GM12891 (cell line): Measurements from ENCODE around the gene HAPLN2.

Experiments
- DNase-seq: peaks from one replicate; pipeline ENCODE4 v3.0.0; 2011; ENCODE audit warnings: low spot score; ENCODE audit not compliant: insufficient read length
- FAIRE-seq: peaks from 2 replicates; lab custom pipeline; 2011; peaks lifted over from hg19 to GRCh38; lab: Jason Lieb, UNC
- PAX5 ChIP-seq: IDR thresholded peaks from 2 replicates; pipeline ENCODE4 v1.6.1; 2011; ENCODE audit warnings: low read length, moderate library complexity, mild to moderate bottlenecking; ENCODE audit not compliant: insufficient read depth, severe bottlenecking
- POLR2A ChIP-seq: IDR thresholded peaks from 2 replicates; pipeline ENCODE4 v1.6.1; 2011; ENCODE audit warnings: low read depth, low read length, control low read depth
- POLR2AphosphoS5 ChIP-seq: IDR thresholded peaks from 2 replicates; pipeline ENCODE4 v1.6.1; 2011; ENCODE audit warnings: low read depth, low read length, control low read depth
- POU2F2 ChIP-seq: IDR thresholded peaks from 2 replicates; pipeline ENCODE4 v1.6.1; 2011; ENCODE audit warnings: low read depth, mild to moderate bottlenecking, control low read depth, low read length, moderate library complexity
- SPI1 ChIP-seq: IDR thresholded peaks from 2 replicates; pipeline ENCODE4 v1.6.1; 2011; ENCODE audit warnings: low read depth, low read length, control low read depth
- TAF1 ChIP-seq: IDR thresholded peaks from 2 replicates; pipeline ENCODE4 v1.6.1; 2011; ENCODE audit warnings: low read depth, low read length, control low read depth

Gene HAPLN2

DNA sequence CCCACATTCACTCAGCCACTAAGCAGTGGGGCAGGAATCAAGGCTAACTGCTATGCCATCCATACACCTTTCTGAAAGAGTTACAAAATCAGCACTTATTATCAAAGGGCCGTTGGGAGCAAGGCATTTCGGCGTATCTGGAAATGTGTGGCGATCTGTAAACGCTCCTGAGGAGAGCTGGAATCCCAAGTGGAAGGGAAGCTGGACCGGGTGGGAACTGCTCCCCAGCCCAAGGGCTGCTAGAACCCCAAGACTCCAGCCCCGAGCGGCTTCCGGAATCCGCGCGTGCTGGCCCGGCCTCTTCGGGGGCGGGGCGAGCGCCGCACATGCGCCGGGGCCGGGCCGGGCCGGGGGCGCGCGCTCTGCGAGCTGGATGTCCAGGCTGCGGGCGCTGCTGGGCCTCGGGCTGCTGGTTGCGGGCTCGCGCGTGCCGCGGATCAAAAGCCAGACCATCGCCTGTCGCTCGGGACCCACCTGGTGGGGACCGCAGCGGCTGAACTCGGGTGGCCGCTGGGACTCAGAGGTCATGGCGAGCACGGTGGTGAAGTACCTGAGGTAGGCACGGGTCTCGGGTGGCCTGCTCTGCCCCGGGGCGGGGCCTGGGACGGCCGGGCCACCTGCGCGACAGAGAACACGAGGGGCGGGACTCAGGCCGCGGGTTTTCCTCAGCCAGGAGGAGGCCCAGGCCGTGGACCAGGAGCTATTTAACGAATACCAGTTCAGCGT lies 27.6 kb upstream of the HAPLN2 start, which contains the start of gene NAXE:
TSS of gene NAXE (plus strand) at position 345 of the 726 bp plus-strand sequence. CDS start at position 374, 29 bp downstream.
- DNase-seq (peak; percentile 76), FAIRE-seq (peak; percentile 84)
- TF ChIP-seq TAF1 (no peak; the same call in none of the 2 replicates), POU2F2 (no peak; the same call in none of the 2 replicates), POLR2AphosphoS5 (peak; percentile 87), POLR2A (peak; percentile 86), SPI1 (0 out of 2 replicates have a peak, but pooled peaks have one; percentile 17), PAX5 (no peak)

DNA sequence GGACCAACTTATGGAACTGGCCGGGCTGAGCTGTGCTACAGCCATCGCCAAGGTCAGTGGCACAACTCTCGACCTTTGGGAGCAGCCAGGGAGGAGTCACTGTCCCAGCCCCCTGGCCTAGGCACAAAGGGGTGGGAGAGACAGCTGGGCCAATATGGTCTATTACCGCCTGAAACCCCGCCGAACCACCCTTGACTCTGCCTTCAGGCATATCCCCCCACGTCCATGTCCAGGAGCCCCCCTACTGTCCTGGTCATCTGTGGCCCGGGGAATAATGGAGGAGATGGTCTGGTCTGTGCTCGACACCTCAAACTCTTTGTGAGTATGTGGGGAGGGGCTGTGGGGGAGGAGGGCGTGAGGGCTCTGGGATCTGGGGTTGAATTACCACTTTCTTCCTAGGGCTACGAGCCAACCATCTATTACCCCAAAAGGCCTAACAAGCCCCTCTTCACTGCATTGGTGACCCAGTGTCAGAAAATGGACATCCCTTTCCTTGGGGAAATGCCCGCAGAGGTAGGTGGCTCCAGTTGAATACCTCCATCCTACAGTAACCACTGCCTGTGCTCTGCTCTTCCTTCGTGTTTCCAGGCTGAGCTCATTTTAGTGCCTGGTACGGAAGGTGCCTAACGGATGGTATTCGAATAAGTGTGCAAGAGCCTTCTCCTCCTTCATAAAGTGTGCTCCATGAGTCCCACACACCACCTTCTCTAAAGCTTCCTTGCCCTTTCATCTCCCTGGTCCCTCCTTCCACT lies 26.9 kb upstream of the HAPLN2 start:
- FAIRE-seq (no peak), DNase-seq (no peak)
- TF ChIP-seq POLR2A, result peak; percentile 61
- peak; percentile 68; the same call in 1 of the 2 replicates for TF ChIP-seq POLR2AphosphoS5
- no peak for TF ChIP-seq PAX5

GRCh38 chr1:156592910-156593660 lies 26.1 kb upstream of the HAPLN2 start:
- TF ChIP-seq POLR2A (peak; percentile 19; the same call in 1 of the 2 replicates), TAF1 (no peak), SPI1 (no peak)
- FAIRE-seq (no peak), DNase-seq (no peak)

GRCh38 chr1:156593661-156593989 lies 25.6 kb upstream of the HAPLN2 start:
- DNase-seq (no peak), FAIRE-seq (no peak)
- TF ChIP-seq TAF1, result no peak
- no peak for TF ChIP-seq POU2F2
- TF ChIP-seq POLR2A, result peak; percentile 13; the same call in 1 of the 2 replicates
- TF ChIP-seq SPI1, result no peak

GRCh38 chr1:156594190-156594589 lies 25.0 kb upstream of the HAPLN2 start:
- DNase-seq (no peak), FAIRE-seq (no peak)
- TF ChIP-seq TAF1, result no peak
- TF ChIP-seq SPI1, result no peak
- no peak for TF ChIP-seq POLR2A
- TF ChIP-seq POU2F2, result no peak
- TF ChIP-seq PAX5, result no peak
- no peak for TF ChIP-seq POLR2AphosphoS5

- no peak for FAIRE-seq
- TF ChIP-seq POLR2AphosphoS5 (peak; percentile 65), POLR2A (no peak)
- DNase-seq, result no peak
These were observed 24.2 kb upstream of the HAPLN2 start for GRCh38 chr1:156595016-156595415.

GRCh38 chr1:156596426-156596825 lies 22.8 kb upstream of the HAPLN2 start:
- DNase-seq, result no peak
- TF ChIP-seq POLR2A (no peak), POU2F2 (no peak), PAX5 (no peak), POLR2AphosphoS5 (no peak), SPI1 (no peak), TAF1 (no peak)
- no peak for FAIRE-seq

- no peak for TF ChIP-seq TAF1
- no peak for TF ChIP-seq PAX5
- no peak for TF ChIP-seq POU2F2
- no peak for TF ChIP-seq POLR2A
- no peak for TF ChIP-seq POLR2AphosphoS5
- no peak for TF ChIP-seq SPI1
- no peak for FAIRE-seq
- no peak for DNase-seq
These were observed 21.1 kb upstream of the HAPLN2 start for GRCh38 chr1:156598125-156598524.

DNA sequence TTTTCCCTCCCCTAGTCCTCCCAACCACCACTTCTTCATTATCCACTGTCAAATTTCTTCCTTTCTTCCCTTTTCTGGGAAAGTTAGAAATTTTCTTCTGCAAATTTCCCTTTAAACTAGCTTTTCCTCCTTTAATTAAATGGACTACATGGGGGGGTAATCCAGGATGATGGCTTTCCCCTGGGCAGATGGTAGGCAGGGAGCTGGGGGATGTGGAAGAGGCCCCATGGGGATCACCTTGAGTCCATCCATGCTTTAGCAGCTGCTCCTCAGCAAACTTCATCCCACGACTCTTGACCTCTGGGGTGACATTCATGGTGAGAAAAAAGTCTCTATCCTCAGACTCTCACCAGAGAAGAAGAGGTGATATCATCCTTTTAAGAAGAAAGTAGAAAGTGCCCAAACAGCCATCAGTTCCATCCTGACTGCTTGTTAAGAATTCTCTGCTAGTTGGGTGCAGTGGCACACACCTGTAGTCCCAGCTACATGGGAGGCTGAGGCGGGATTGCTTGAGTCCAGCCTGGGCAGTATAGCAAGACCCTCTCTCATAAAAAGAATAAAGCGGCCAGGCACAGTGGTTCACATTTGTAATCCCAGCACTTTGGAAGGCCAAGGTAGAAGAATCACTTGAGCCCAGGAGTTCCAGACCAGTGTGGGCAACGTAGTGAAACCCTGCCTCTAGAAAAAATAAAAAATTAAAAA lies 20.3 kb upstream of the HAPLN2 start:
- FAIRE-seq (no peak), DNase-seq (no peak)
- no peak for TF ChIP-seq POLR2A
- TF ChIP-seq POU2F2, result no peak
- TF ChIP-seq SPI1, result no peak
- no peak for TF ChIP-seq PAX5

DNA sequence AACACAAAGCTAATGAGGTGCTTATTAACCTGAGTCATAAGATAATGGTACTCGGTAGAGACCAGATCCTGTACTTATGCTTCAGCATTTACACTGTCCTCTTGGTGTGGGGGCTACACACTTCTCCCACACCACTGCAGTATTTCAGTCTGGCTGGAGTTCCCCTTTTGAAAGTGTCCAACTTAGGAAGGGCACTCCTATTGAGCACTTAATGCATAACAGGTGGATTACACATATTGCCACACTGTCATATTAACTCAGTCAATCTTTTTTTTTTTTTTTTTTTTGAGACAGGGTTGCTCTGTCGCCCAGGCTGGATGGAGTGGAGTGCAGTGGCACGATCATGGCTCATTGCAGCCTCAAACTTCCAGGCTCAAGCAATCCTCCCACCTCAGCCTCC lies 19.4 kb upstream of the HAPLN2 start:
- no peak for DNase-seq
- no peak for TF ChIP-seq POLR2AphosphoS5
- TF ChIP-seq TAF1, result no peak
- TF ChIP-seq POLR2A, result no peak
- no peak for TF ChIP-seq PAX5
- peak; percentile 77 for TF ChIP-seq SPI1
- FAIRE-seq, result no peak
